Upper lobe of left lung (tissue), 4 donors: Measurements from ENCODE around the gene DOK7.

Experiments used
- CTCF ChIP-seq, 6 experiments: fragments of 450-650 bp in 4 of 6; fragments of 200-600 bp in 2 of 6; sonication (generic) in 2 of 6; IDR thresholded peaks; one replicate each; pipeline ENCODE4 v1.5.1; 2016 to 2019; ENCODE audit warnings: antibody characterized with exemption in 6 of 6
- EP300 ChIP-seq, 4 donors: sonication (generic); formaldehyde crosslinking; IDR thresholded peaks; one replicate each; pipeline ENCODE4 v1.5.1; 2017; ENCODE audit warnings: antibody characterized with exemption in 4 of 4, control low read depth in 2 of 4

GRCh38 chr4:3442460-3442958 lies 20.6 kb upstream of the DOK7 start:
- TF ChIP-seq CTCF (IDR thresholded peaks at IDR 0.05) (no peak), EP300 (IDR thresholded peaks at IDR 0.05) (no peak)
